ENCODE measurements around the gene ZNF532.
"Not testable (repeated sequence)": the region's sequence is repeated elsewhere in the genome, so short reads cannot be mapped to it uniquely, and the experiment has no call there.

The ZNF532 gene

DNA sequence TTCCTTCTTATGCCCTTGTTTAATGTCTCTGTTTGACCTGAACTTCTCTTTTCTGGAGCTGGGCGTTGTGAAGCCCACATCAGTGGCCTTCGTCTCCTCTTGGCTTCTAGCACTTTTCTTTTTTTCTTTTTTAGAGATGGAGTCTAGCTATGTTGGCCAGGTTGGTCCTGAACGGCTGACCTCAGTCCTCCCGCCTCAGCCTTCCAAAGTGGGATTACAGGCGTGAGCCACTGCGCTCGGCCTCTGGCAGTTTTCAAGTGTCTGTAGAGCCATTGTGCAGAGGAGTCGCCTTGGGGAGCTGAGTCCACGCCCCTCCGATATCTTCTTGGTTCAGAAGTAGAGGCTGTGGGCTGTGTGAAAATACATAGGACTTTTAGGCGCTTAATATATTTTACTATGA is 36.5 kb downstream of the ZNF532 start:
- DNase-seq (ENCODE audit: low read depth, low spot score), result no peak

DNA sequence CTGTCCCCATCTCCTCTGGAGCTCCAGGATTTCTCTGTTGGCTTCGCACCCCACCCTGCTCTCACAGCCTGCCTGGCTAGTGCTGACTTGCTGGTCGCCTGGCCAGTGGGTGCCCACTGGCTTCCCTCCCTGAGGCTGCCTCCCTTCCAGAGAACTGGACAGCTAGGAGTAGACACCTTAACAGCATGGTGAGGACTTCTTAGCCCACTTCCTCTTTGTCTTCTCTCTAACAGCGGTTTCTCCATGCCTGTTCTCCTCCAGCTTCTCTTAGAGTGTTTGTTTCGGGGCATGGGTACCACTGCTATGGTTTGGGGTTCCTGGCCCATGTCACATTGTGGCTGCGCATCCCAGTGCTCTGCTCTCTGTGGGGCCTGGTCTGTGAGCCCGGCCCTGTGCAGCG is 37.1 kb downstream of the ZNF532 start:
- DNase-seq (ENCODE audit: low read depth, low spot score), result no peak

DNA sequence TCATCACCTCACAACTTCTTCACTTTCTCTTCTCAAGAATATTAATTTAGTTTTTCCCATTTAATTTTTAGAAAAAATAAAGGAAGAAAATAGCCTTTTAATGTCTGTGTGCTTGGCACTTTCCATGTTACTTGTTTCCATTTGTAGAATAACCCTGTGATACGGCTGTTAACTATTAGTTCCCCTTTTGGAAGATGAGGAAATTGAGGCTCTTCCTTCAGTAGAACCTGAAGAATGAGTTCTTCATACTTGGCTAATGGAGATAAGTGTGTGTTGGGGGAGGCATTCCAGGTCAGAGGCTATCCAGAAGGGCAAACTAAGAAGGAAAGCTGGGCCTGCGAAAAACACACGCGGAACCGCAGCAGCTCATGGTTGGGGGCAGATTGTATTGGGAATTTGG is 38.3 kb downstream of the ZNF532 start:
- no peak for DNase-seq (ENCODE audit: low read depth, low spot score)

DNA sequence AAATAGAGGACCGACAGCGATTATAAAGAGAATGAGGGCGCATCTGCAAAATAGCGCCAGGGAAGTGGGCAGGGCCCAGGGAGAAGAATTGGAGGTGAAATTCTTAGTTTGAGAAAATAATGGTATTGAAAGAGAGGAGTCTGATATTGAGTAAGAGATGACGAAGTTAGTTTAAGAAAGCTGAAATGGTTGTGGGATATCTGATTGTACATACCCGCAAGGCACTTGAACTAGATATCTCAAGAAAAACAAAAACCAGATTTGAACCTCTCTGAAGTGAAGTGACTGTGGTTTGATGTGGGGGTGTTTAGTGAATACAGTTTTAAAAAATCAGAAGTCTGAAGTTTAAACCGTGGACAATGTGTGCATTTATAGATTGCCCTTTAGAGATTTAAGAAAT is 38.9 kb downstream of the ZNF532 start:
- no peak for DNase-seq (ENCODE audit: low read depth, low spot score)

DNA sequence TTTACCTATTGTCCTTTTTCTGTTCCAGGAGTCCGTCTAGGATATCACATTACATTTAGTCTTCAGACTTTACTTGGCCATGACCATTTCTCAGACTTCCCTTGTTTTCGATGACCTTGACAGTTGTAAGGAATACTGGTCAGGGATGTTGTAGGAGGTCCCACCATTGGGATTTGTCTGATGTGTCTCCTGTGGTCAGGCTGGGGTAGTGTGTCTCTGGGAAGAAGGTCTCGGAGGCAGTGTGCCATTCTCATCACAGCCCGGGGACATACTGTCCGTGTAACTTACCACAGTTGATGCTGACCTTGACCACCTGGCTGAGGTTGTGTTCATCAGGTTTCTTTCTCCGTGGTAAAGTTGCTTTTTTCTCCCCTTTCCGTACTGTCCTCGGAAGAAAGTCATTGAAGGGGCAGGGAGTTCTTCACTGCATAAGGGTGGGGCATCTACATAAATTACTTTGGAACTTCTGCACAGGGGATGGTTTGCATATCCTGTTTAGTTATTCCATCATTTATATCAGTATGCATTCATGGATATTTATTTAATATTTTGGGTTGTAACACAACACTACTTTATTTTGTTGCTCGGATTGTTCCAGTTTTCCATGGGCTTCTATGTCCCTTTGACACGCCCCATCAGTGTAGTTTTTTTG is 41.2 kb downstream of the ZNF532 start:
- no peak for DNase-seq (ENCODE audit: low read depth, low spot score)

DNA sequence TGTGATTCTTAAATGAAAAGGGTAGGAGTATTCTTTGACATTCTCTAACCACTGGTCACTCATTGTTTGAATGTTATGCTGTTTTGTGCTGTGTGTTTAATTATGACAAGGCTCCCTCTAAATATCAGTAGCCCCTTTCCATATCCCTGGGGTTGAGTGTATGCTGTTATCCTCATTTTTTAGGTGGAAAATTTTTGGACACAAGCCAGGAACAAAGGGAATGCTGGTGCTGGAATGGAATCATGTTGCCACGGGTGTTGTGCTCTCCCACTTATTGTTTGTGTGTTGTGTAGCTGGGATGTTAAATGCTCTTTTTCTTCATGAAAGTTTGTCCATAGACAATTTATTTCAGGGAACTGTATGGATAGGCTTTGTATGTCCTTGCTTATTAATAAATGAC is 43.3 kb downstream of the ZNF532 start:
- no peak for DNase-seq (ENCODE audit: low read depth, low spot score)

DNA sequence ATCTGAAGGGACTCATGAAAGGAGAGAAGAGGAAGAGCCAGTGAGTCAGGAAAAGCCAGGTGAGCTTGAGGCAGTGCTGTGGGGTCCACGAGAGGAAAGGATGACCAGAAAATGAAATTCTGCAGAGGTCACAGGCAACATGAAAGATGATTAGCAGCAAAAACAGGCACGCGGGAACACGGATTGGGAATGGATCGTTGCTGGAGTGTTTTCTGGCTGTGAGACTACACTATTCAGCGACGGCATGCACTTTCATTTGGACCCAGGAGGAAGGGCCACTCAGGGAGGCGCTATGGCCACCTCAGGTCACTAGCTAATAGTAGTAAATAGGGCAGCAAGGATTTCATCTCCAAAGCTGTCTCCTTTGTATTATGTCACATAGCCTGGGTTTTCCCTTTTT is 44.8 kb downstream of the ZNF532 start:
- DNase-seq (ENCODE audit: low read depth, low spot score), result no peak

DNA sequence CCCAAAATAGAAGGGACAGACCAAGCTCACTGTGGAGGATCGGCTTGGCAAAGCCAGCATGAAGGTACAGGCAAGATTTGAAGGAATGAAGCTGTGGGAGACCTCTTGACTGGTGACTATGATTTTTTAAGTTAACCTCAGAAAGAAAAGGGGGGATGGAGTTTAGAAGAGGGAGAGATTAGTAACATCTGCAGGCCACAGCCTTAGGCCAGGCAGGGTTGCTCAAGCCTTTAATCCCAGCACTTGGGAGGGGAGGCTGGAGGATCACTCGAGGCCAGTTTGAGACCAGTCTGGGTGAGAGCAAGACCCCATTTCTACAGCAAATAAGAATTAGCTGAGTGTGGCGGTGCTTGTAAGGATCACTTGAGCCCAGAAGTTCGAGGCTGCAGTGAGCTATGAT is 46.6 kb downstream of the ZNF532 start:
- no peak for DNase-seq (ENCODE audit: low read depth, low spot score)

DNA sequence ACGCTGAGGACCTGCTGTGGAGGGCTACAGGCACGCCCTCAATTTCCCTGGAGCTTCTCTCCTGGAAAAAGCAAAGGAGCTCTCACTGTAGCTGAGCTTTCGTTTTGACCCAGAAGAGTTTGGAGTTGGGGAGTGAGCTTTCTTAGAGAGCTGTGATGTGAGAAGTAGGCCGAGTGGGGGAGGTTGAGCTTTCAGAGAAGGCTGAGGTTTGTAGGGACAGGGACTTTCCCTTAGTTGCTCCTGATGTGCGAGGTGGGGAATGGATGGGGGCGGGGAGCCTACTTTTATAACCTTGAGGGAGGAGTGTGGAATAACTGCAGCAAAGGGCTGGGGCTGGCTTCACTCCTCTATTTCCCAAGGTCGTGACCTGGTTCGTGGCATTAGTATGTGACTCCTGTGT is 47.1 kb downstream of the ZNF532 start:
- DNase-seq (ENCODE audit: low read depth, low spot score), result no peak

DNA sequence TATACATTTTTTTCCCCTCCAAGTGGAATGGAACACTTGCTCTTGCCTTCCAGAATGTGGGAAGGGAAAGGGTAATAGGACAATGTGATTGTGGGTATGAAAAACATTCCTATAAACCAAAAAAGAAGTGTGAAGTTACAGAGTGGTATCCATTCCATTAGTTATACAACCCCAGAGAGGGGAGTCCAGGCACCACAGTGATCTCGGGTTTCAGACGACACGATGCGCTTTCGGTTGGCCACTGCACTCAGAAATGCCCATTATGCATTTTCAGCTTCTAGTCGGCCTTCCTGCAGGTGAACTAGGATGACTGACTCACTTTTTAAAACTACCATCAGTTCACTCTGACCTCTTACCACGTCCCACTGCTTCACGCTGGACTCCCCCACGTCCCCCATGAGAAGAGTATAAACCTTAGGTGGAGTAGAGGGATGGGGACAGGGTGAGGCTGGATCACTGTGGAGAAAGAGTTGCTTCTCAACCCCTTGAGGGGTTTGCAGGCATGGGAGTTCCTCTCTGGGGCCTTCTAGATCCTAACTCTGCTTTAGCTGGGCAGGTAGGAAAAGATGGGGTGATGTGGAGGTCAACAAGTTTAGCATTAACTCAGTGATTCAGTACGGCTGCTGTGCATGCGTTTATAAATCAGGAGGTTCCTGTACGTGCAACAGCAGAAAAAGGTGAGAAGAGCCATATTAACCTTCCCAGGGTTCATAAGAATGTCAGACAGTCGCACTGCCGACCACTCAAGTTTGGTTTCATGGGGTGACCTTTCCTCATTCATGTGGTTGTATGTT is 50.5 kb downstream of the ZNF532 start:
- DNase-seq (ENCODE audit: low read depth, low spot score), result no peak

DNA sequence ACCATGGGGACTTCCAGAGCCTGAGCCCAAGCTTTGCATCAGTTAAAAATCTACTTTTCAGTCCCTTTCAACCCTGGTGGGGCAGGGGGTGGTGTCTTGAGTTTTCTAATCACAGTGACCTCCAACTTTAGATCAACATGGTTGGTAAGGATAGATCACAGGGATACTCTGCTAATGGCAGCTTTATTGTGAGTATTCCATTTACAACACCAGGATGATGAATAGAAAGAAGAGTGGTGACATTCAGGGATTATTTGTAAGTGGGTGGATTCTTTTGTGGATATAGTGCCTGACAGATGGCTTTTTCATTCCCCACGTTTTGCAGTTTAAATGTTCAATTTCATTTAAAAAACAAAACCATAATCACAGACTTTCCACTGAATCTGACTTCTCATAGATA is 51.3 kb downstream of the ZNF532 start:
- DNase-seq (ENCODE audit: low read depth, low spot score), result no peak

DNA sequence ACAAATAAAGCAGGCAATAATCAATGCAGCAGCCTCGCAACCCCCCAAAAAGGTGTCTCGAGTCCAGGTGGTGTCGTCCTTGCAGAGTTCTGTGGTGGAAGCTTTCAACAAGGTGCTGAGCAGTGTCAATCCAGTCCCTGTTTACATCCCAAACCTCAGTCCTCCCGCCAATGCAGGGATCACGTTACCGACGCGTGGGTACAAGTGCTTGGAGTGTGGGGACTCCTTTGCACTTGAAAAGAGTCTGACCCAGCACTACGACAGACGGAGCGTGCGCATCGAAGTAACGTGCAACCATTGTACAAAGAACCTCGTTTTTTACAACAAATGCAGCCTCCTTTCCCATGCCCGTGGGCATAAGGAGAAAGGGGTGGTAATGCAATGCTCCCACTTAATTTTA is 55.3 kb downstream of the ZNF532 start:
- not testable (repeated sequence) for DNase-seq (ENCODE audit: low read depth, low spot score)

DNA sequence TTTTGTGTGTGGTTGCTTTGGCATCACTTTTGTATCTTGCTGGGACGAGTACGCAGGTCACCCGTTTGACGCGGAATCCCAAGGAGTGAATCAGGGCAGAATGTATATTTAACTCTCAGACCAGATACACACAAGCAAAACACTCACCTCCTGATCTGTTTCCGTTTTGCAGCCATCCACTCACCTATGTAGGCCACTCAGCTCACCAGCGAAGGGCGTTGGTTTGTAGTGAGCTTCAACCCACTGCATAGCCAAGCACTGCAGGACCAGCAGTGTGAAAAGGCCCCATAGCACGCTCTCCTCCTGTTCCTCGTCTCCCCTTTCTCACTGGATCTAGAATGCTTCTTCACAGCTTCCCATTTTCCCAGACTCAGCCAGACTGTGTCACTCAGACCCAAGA is 58.3 kb downstream of the ZNF532 start:
- DNase-seq (ENCODE audit: low read depth, low spot score), result no peak

DNA sequence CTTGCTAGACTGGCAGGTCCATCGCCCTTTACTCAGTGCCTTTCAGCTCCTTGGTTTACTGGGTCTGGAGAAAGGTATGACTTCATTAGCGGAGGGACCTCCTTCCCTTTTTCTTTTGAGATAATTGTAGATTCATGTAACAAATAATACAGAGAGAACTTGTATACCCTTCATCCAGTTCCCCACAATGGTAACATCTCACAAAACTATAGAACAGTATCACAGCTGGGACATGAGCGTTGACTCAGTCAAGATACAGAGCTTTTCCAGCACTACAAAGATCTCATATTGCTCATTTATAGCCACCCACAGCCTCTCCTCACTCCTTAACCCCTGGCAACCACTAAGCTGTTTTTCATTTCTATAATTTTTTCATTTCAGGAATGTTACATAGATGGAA is 59.8 kb downstream of the ZNF532 start:
- DNase-seq (ENCODE audit: low read depth, low spot score), result no peak

DNA sequence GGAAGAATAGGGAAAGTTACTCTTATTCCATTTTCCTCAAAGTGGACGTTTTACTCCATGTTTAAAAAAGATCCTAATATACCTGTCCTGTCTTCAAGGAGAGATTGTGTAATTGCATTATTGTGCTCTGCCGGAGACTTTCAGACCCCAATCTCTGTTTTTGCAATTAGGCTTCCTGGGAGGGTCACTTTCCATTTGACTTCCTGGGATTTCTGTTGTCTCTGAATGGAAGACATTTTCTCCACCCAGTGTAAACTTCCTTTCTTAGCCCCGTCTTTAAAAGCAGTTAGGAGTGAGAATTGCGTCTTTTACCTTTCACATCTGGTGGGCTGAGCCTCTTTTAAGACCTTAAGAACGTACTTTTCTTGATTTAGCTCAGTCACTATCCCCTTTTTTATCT is 63.0 kb downstream of the ZNF532 start:
- DNase-seq (ENCODE audit: low read depth, low spot score), result no peak

DNA sequence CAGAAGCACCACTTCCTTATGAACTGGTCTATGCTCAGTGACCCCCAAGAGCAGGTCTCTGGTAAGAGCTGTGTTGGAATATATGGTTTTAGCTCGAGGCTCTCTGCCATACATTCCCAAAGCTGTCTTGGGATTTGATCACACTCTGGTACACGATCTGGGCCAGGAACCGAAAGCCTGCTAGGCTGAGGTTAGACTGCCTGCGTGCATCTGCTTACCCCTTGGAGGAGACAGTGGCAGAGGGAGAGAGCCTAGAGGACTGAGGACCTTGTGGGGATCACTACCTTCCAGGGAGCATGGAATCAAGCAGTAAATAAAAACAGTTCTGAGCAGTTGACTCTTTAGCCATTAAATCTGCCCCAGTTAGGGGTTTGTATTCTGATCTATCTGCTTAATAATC is 63.7 kb downstream of the ZNF532 start:
- DNase-seq (ENCODE audit: low read depth, low spot score), result no peak

DNA sequence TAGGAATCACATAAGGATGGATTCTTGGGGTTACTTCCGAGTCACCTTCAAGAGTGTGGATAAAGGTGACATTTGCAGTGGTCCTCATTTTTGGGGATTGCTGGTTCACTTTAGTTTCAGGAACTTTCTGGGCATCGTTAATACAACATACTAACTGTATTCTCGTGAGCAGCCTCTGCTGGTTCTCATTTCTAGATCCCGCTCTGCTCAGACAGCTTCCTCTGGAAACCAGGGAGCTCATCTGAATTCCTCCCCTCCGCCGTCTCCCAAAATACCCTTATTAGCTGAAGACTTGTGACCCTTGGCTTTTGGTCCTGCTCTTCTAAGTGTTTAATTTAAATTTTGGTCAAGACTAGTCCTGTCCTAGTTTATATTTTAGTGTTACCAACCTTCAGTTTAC is 64.5 kb downstream of the ZNF532 start:
- no peak for DNase-seq (ENCODE audit: low read depth, low spot score)

DNA sequence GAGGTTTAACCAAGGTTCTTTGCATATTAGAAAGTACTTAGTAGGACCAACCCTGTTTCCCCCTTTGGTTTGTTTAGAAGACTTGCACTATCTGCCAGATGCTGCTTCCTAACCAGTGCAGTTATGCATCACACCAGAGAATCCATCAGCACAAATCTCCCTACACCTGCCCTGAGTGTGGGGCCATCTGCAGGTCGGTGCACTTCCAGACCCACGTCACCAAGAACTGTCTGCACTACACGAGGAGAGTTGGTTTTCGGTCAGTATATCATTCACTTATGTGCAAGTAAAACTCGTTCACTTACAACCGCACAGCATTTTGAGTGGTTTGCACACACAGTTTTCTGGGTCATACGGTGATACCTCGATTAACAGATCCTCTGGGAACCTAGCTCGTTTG is 69.7 kb downstream of the ZNF532 start:
- no peak for DNase-seq (ENCODE audit: low read depth, low spot score)

DNA sequence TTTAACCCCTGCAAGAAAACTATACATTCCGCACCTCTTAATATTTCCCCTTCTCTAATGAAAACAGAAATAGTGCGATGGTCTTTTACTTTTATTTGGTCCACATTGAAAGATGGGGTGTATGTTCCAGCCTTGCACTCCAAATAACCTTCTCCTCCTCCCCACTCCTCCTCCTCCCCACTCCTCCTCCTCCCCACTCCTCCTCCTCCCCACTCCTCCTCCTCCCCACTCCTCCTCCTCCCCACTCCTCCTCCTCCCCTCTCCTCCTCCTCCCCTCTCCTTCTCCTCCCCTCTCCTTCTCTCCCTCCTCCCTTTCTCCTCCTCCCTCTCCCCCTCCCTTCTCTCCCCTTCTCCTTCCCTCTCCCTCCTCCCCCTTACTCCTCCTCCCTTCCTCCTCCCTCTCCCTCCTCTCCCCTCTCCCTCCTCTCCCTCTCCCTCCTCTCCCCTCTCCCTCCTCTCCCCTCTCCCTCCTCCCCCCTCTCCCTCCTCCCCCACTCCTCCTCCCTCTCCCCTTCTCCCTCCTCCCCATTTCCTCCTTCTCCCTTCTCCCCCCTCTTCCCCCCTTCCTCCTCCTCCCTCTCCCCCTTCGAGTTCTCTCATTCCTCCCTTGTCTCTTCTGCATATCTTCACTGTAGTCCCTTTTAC is 70.4 kb downstream of the ZNF532 start:
- no peak for DNase-seq (ENCODE audit: low read depth, low spot score)

DNA sequence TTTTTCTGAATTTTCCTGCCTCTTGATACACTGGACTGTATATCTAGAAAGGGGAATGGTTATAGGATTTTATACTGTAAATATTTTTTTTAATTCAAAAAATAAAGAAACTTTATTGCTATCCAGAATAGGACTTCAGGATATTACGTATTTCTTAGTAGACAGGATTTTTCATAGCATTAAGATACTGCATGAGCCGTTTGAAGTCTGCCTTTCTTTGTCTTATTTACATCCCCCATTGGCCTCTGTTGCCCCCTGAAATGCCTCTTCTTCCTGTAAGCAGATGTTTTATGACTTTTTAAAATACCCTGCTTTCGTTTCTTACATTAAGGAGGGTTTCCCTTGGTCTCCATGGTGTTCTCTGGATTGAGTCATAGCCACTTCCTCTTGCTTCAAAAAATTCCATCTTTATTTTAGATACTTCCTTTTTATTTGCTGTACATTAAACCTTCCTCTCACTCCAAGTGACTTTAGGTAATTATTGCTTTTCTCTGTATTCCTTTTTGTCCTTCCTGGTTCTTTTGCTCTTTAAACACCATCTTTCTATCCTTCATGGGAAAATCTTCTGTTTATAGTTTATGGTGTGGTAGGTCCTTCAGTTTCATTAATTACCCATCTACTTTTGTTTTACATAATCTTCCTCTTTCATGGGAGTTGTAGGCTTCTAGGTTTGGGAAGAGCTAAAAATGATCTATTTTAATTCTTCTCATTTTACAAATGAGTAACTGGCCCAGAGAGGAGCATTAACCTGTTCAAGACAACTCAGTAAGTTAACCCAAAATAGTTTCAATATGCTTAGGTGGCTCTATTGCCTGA is 72.6 kb downstream of the ZNF532 start:
- no peak for DNase-seq (ENCODE audit: low read depth, low spot score)

DNA sequence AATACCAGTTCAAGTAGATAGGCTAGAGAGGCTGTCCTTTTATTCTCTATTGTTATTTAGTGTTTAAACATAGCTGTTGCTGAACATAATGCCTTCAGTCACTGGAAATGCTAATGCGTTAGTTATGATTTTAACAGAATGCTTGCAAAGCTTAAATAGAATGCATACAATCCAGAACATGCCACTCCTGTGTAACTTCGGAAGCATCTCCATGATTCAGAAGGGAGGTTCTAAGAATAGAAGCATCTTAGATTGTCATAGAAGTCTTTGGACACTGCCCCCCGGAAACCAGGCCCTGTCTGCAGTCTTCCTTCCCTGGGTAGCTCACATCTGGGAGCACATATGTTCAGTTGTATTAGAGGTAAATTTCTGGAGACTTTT is 73.2 kb downstream of the ZNF532 start:
- DNase-seq (ENCODE audit: low read depth, low spot score), result no peak

DNA sequence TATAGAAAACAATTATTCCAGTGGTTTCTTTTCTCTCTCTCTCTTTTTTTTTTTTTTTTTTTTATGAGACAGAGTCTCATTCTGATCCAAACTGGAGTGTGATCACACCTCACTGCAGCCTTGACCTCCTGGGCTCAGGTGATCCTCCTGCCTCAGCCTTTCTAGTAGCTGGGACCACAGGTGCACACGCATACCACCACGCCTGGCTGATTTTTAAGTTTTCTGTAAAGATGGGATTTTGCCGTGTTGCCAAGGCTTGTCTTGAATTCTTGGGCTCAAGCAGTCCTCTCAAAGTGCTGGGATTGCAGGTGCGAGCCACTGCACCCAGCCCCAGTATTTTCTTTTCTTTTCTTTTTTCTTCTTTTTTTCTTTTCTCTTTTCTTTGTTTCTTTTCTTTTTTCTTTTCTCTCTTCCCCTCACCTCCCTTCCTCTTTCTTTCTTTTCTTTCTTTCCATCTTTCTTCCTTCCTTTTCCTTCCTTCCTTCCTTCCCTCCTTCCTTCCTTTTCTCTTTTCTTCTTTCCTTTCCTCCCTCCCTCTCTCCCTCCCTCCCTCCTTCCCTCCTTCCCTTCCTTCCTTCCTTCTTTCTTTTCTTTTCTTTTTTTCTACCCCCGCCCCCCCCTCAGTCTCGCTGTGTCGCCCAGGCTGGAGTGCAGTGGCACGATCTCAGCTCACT is 76.9 kb downstream of the ZNF532 start:
- DNase-seq (ENCODE audit: low read depth, low spot score), result no peak
